SW 1271 (cell line): Measurements from ENCODE around the gene PLD3.
A peak's percentile ranks its signal among the peaks of the same experiment; 100 is the strongest.
"Not testable (repeated sequence)": the region's sequence is repeated elsewhere in the genome, so short reads cannot be mapped to it uniquely, and the experiment has no call there.

ENCODE experiments used
- DNase-seq, 2 experiments: peaks; one replicate each; lab custom pipeline; 2025; lab: John Stamatoyannopoulos, UW

Gene PLD3

GRCh38 chr19:40332669-40333068, 15.8 kb upstream of the PLD3 start:
- DNase-seq, result no peak

GRCh38 chr19:40333083-40333482, 15.4 kb upstream of the PLD3 start:
- not testable (repeated sequence) for DNase-seq

GRCh38 chr19:40335101-40335500, 13.4 kb upstream of the PLD3 start:
- DNase-seq, result no peak

GRCh38 chr19:40335855-40336600, 12.5 kb upstream of the PLD3 start:
- no peak for DNase-seq

GRCh38 chr19:40336601-40336900, 11.9 kb upstream of the PLD3 start:
- DNase-seq, result no peak

GRCh38 chr19:40337107-40337506, 11.4 kb upstream of the PLD3 start:
- no peak for DNase-seq

- no peak for DNase-seq
Measured at GRCh38 chr19:40337594-40337993, 10.9 kb upstream of the PLD3 start.

GRCh38 chr19:40339018-40339728, 9.3 kb upstream of the PLD3 start:
- DNase-seq, result no peak

- DNase-seq, result no peak
Measured at GRCh38 chr19:40341601-40342482, 6.7 kb upstream of the PLD3 start.

GRCh38 chr19:40342644-40343311, 5.7 kb upstream of the PLD3 start:
- no peak for DNase-seq

GRCh38 chr19:40344422-40344821, 4.1 kb upstream of the PLD3 start:
- DNase-seq, result no peak

- peak in 1 of 2 experiments; percentile 51 for DNase-seq
Measured at GRCh38 chr19:40348961-40349507, 539 bp downstream of the PLD3 start.

- DNase-seq, result no peak
Measured at GRCh38 chr19:40355975-40356680, 7.6 kb downstream of the PLD3 start.

GRCh38 chr19:40356681-40357595, 8.4 kb downstream of the PLD3 start:
- no peak for DNase-seq

GRCh38 chr19:40357640-40358039, 9.1 kb downstream of the PLD3 start:
- no peak for DNase-seq

- no peak for DNase-seq
Measured at GRCh38 chr19:40358773-40359172, 10.3 kb downstream of the PLD3 start.

GRCh38 chr19:40360020-40360707, 11.7 kb downstream of the PLD3 start:
- DNase-seq, result no peak

- no peak for DNase-seq
Measured at GRCh38 chr19:40360708-40361241, 12.3 kb downstream of the PLD3 start.

- no peak for DNase-seq
Measured at GRCh38 chr19:40362160-40362559, 13.7 kb downstream of the PLD3 start.
